HG02885 (cell line): ENCODE results near the gene TMEM126A.

ENCODE experiments used
- ATAC-seq: cut with Tn5 transposase; IDR thresholded peaks from one replicate; pipeline ENCODE4 v1.9.1; 2021; ENCODE audit warnings: mild to moderate bottlenecking; ENCODE audit not compliant: unreplicated experiment, poor library complexity

TMEM126A gene

GRCh38 chr11:85685820-85686459 lies 38.2 kb downstream of the TMEM126A start, which contains the start of gene CCDC89:
CCDC89 (minus strand) TSS chr11:85686195; CDS start chr11:85686130, 65 bp downstream.
- ATAC-seq, result no peak

- no peak for ATAC-seq
Measured at GRCh38 chr11:85694385-85694980, 46.7 kb downstream of the TMEM126A start.

GRCh38 chr11:85695546-85695945 lies 47.8 kb downstream of the TMEM126A start:
- ATAC-seq, result no peak

GRCh38 chr11:85697747-85698146 lies 50.0 kb downstream of the TMEM126A start:
- no peak for ATAC-seq

- no peak for ATAC-seq
Measured at GRCh38 chr11:85698195-85698594, 50.4 kb downstream of the TMEM126A start.

- ATAC-seq, result peak; percentile 89
Measured at GRCh38 chr11:85699957-85700741, 52.4 kb downstream of the TMEM126A start.

GRCh38 chr11:85704967-85705366 lies 57.2 kb downstream of the TMEM126A start:
- no peak for ATAC-seq

GRCh38 chr11:85705800-85706199 lies 58.0 kb downstream of the TMEM126A start:
- no peak for ATAC-seq
